ENCODE data around the gene FANCM. TPM values are rescaled to one million over a fixed set of nuclear protein-coding genes. Genes with fewer than 3 reads are reported as not detected.

The FANCM gene
- polyA plus RNA-seq, 1 donor (not counting 4 experiments of a cell fraction or from before 2014, with no cell fraction given): 6.0 TPM

- no peaks in the 10 kb centered on the region for H3K9me3 ChIP-seq (ENCODE audit: control insufficient read depth, low read depth, low read length)
- DNase-seq (ENCODE audit: low read depth, low spot score) (no peak), FAIRE-seq (no peak)
- TF ChIP-seq EZH2 (IDR thresholded peaks at IDR 0.05; ENCODE audit: low read length): no peak
- TF ChIP-seq CTCF (optimal IDR thresholded peaks at IDR 0.05 in 1 of 3, IDR thresholded peaks at IDR 0.05 in 1 of 3, conservative IDR thresholded peaks at IDR 0.05 in 1 of 3; ENCODE audit: extremely low read depth in 1 of 3, insufficient read depth in 2 of 3, low read length in 3 of 3): no peak
- dilution Hi-C loops (cut with MboI; ENCODE audit: extremely low pct_ligation_motif_present, low sequenced_read_pairs): no loop called here
- no peaks in the 10 kb centered on the region for H4K20me1 ChIP-seq (ENCODE audit: control insufficient read depth, extremely low read depth, insufficient read depth, low read length)
- no peak overlapping the region for H3K27ac ChIP-seq (ENCODE audit: control insufficient read depth, insufficient read depth, low read length)
- peaks cover 4% of the 10 kb centered on the region for H3K4me1 ChIP-seq (ENCODE audit: control insufficient read depth, extremely low read depth, insufficient read depth, low read length)
- no peak overlapping the region for H3K9ac ChIP-seq (ENCODE audit: control insufficient read depth, extremely low read depth, insufficient read depth, low read length)
- no peaks in the 10 kb centered on the region for H3K27me3 ChIP-seq (ENCODE audit: control insufficient read depth, extremely low read depth, insufficient read depth, low read length)
- H3K79me2 ChIP-seq (ENCODE audit: control insufficient read depth, insufficient read depth, low read length): no peaks in the 10 kb centered on the region
- H3K9me1 ChIP-seq (ENCODE audit: control insufficient read depth, extremely low read depth, insufficient read depth, low read length): no peaks in the 10 kb centered on the region
- H3K36me3 ChIP-seq (ENCODE audit: control insufficient read depth in 2 of 2, extremely low read depth in 1 of 2, insufficient read depth in 2 of 2, low read length in 2 of 2): peaks cover 15 to 28% of the 10 kb centered on the region in 2 experiments
- no peak overlapping the region for H3K4me2 ChIP-seq (ENCODE audit: control insufficient read depth, extremely low read depth, insufficient read depth, low read depth, low read length)
- no peak overlapping the region for H2AFZ ChIP-seq (ENCODE audit: control insufficient read depth, low read length)
- H3K4me3 ChIP-seq (ENCODE audit: control insufficient read depth in 2 of 3, extremely low read depth in 1 of 3, insufficient read depth in 2 of 3, low read depth in 1 of 3, low read length in 3 of 3): no peak overlapping the region
Observed at GRCh38 chr14:45112896-45113781, 22.6 kb upstream of the FANCM start.

DNA sequence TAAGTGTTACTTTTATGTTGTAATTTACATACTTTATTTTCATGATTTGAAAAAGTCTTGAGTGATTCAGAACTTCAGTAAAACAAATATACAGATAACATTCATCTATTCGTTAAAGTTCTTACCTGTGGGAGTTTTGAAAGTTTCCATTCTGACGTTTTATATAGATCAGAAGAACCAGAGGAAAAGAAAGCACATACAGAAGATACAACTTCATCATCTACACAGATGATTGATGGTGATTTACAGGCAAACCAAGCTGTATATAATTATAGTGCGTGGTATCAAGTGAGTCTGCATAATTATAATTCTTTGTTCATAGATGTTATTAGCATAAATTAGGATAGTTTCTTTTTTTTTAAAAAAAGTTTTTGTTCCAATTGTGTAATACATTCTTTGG is 21.4 kb upstream of the FANCM start:
- Histone ChIP-seq H3K4me3 (ENCODE audit: control insufficient read depth in 2 of 3, extremely low read depth in 1 of 3, insufficient read depth in 2 of 3, low read depth in 1 of 3, low read length in 3 of 3) (no peak overlapping the region), H3K9me3 (ENCODE audit: control insufficient read depth, low read depth, low read length) (no peaks in the 10 kb centered on the region), H3K9ac (ENCODE audit: control insufficient read depth, extremely low read depth, insufficient read depth, low read length) (no peak overlapping the region), H3K27me3 (ENCODE audit: control insufficient read depth, extremely low read depth, insufficient read depth, low read length) (no peaks in the 10 kb centered on the region), H3K4me1 (ENCODE audit: control insufficient read depth, extremely low read depth, insufficient read depth, low read length) (peaks cover 4% of the 10 kb centered on the region), H3K27ac (ENCODE audit: control insufficient read depth, insufficient read depth, low read length) (no peak overlapping the region), H3K36me3 (ENCODE audit: control insufficient read depth in 2 of 2, extremely low read depth in 1 of 2, insufficient read depth in 2 of 2, low read length in 2 of 2) (peaks cover 15 to 33% of the 10 kb centered on the region in 2 experiments), H3K4me2 (ENCODE audit: control insufficient read depth, extremely low read depth, insufficient read depth, low read depth, low read length) (no peak overlapping the region), H3K9me1 (ENCODE audit: control insufficient read depth, extremely low read depth, insufficient read depth, low read length) (no peaks in the 10 kb centered on the region), H4K20me1 (ENCODE audit: control insufficient read depth, extremely low read depth, insufficient read depth, low read length) (no peaks in the 10 kb centered on the region), H2AFZ (ENCODE audit: control insufficient read depth, low read length) (no peak overlapping the region), H3K79me2 (ENCODE audit: control insufficient read depth, insufficient read depth, low read length) (no peaks in the 10 kb centered on the region)
- dilution Hi-C loops (cut with MboI; ENCODE audit: extremely low pct_ligation_motif_present, low sequenced_read_pairs): no loop called here
- no peak for TF ChIP-seq EZH2 (IDR thresholded peaks at IDR 0.05; ENCODE audit: low read length)
- no peak for TF ChIP-seq CTCF (optimal IDR thresholded peaks at IDR 0.05 in 1 of 3, IDR thresholded peaks at IDR 0.05 in 1 of 3, conservative IDR thresholded peaks at IDR 0.05 in 1 of 3; ENCODE audit: extremely low read depth in 1 of 3, insufficient read depth in 2 of 3, low read length in 3 of 3)
- no peak for DNase-seq (ENCODE audit: low read depth, low spot score)
- no peak for FAIRE-seq

Data from keratinocyte (primary cell).